ENCODE data around the gene NFAT5.

The NFAT5 gene

DNA sequence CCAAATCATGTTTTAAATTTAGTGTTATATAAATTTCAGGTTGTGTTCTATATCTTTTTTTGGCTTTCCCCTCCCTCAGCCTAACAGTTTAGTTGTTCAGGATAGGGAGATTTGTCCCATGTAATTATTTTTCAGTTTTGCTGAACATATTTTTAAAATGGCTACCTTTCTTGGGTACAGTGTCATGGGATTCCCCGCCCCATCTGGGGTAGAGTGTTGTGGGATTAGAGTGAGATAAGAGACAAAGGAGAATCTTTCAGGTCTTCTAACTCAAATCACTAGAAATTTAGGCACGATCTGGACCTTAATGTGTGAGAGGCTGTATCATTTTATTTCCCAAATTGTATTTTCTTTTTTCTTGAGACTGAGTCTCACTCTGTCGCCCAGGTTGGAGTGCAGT is 24.8 kb downstream of the NFAT5 start:
- TF ChIP-seq, protein P1, sequence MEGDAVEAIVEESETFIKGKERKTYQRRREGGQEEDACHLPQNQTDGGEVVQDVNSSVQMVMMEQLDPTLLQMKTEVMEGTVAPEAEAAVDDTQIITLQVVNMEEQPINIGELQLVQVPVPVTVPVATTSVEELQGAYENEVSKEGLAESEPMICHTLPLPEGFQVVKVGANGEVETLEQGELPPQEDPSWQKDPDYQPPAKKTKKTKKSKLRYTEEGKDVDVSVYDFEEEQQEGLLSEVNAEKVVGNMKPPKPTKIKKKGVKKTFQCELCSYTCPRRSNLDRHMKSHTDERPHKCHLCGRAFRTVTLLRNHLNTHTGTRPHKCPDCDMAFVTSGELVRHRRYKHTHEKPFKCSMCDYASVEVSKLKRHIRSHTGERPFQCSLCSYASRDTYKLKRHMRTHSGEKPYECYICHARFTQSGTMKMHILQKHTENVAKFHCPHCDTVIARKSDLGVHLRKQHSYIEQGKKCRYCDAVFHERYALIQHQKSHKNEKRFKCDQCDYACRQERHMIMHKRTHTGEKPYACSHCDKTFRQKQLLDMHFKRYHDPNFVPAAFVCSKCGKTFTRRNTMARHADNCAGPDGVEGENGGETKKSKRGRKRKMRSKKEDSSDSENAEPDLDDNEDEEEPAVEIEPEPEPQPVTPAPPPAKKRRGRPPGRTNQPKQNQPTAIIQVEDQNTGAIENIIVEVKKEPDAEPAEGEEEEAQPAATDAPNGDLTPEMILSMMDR (IDR thresholded peaks at IDR 0.05), result no peak
- Histone ChIP-seq H3K4me3 (no peak overlapping the region), H3K27ac (no peak overlapping the region)
- DNase-seq (ENCODE audit: low spot score), result no peak

DNA sequence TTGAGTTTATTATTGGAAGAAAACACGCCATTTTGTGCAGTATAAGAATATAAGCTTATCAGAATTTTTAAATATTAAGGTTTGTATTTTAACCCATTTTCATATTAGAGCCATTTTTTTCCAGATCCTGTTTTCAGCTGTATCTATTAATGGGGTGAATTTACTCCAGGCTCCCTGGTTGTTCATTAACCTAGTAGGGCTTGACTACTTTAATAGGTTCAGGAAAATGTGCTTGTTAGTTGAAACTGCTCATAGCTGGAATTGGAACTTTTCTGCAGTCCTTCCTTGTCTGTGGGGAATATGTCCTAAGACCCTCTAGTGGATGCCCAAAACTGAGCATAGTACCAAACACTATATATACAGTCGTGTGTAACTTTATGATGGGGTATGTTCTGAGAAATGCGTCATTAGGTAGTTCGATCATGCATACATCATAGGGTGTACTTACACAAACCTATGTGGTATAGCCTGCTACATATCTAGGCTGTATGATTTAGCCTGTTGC is 28.0 kb downstream of the NFAT5 start:
- TF ChIP-seq, protein P1 (IDR thresholded peaks at IDR 0.05), result no peak

DNA sequence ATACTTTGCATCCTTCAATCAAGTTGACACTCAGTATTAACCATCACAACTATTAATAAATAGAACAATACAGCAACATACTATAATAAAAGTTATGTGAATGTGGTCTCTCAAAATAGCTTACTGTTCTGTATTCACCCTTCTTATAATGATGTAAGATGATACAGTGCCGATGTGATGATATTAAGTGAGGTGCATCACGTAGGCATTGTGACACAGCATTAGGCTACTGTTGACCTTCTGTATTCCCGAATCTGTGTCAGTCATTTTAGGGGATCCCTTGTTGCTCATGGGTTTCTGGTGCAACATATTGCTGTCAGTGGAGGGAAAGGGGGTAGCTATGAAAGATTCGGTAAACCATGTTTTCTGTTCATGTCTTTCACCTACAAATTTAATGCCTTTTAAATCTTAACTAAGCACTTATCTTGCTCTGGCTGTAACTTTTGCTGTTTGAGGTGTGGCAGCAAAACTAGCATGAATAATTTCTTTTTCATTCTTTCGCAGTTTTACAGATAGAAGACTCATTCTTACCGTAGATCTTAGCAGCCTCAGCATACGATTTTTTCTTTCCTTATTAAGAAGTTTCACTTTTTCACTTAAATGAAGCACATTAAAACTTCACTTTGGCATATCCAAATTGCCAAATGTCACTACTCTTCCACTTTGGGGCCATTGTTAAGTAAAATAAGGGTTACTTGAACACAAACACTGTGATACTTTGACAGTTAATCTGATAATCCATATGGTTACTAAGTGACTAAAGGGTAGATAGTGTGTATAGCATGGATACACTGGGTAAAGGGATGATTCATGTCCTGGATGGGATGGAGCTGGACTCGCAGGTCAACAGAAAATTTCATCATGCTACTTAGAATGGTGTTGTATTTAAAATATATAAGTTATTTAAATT is 29.6 kb downstream of the NFAT5 start:
- TF ChIP-seq, protein P1 (IDR thresholded peaks at IDR 0.05), result no peak
- H3K27ac ChIP-seq, result no peak overlapping the region
- no peak for DNase-seq (ENCODE audit: low spot score)
- H3K4me3 ChIP-seq, result no peak overlapping the region

More for the DNA sequence above, 28.0 kb downstream of the NFAT5 start:
- Histone ChIP-seq H3K27ac (no peak overlapping the region), H3K4me3 (no peak overlapping the region)
- no peak for DNase-seq (ENCODE audit: low spot score)

GRCh38 chr16:69596801-69597200 is 31.0 kb downstream of the NFAT5 start:
- TF ChIP-seq, protein P1 (IDR thresholded peaks at IDR 0.05), result no peak
- Histone ChIP-seq H3K4me3 (no peak overlapping the region), H3K27ac (no peak overlapping the region)
- no peak for DNase-seq (ENCODE audit: low spot score)

DNA sequence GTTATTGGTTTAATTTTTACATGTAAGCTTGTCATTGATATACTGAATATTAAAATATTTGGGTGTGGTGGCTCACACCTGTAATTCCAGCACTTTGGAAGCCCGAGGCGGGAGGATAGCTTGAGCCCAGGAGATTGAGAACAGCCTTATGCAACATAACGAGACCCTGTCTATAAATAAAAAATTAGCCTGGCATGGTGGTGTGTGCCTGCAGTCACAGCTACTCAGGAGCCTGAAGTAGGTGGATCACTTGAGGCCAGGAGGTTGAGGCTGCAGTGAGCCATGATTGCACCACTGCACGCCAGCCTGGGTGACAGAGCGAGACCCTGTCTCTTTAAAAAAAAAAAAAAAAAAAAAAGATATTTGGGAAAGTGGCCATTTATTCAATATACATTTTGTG is 32.3 kb downstream of the NFAT5 start:
- H3K27ac ChIP-seq, result no peak overlapping the region

DNA sequence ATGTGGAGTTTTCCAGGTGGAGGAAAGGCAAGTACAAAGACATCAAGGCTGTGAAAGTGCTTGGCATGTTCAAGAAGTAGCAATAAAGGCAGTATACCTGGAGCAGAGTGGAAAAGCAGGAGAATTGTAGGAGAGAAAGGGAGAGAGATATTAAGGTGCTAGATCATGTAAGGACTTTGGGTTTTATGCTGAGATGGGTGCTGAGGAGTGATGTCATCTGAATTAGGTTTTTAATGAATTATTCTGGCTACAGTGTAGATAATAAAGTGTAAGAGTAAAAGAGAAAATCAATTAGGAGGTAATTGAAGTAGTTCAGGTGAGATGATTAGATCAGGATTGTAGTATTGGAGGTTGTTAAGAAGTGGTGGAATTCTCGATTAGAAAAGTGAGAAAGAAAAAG is 34.0 kb downstream of the NFAT5 start:
- Histone ChIP-seq H3K4me3 (no peak overlapping the region), H3K27ac (no peak overlapping the region)
- DNase-seq (ENCODE audit: low spot score), result no peak
- TF ChIP-seq, protein P1 (IDR thresholded peaks at IDR 0.05), result no peak

More for the DNA sequence above, 32.3 kb downstream of the NFAT5 start:
- DNase-seq (ENCODE audit: low spot score), result no peak
- TF ChIP-seq, protein P1 (IDR thresholded peaks at IDR 0.05), result no peak
- no peak overlapping the region for H3K4me3 ChIP-seq

GRCh38 chr16:69600202-69600601 is 34.4 kb downstream of the NFAT5 start:
- H3K27ac ChIP-seq, result no peak overlapping the region
- no peak for DNase-seq (ENCODE audit: low spot score)
- H3K4me3 ChIP-seq, result no peak overlapping the region
- TF ChIP-seq, protein P1 (IDR thresholded peaks at IDR 0.05), result no peak
